RCC 7860 (cell line): ENCODE measurements around the gene IRF2BP2.

Experiments used
- DNase-seq: peaks from one replicate; pipeline ENCODE4 v3.0.0-alpha.2; 2015; ENCODE audit warnings: low spot score
- FAIRE-seq: peaks from 2 replicates; lab custom pipeline; 2012; peaks lifted over from hg19 to GRCh38; lab: Jason Lieb, UNC

The IRF2BP2 gene

GRCh38 chr1:234610061-234610665 is at the start of gene IRF2BP2:
Gene IRF2BP2 (minus strand): TSS chr1:234610178. CDS start chr1:234609494, 684 bp downstream.
- FAIRE-seq (no peak), DNase-seq (peak; percentile 81)

GRCh38 chr1:234659538-234659937 is 49.6 kb upstream of the IRF2BP2 start:
- DNase-seq (peak; percentile 76), FAIRE-seq (peak; percentile 78)

GRCh38 chr1:234658138-234658537 is 48.2 kb upstream of the IRF2BP2 start:
- DNase-seq, result peak; percentile 73
- no peak for FAIRE-seq

- DNase-seq (peak; percentile 99), FAIRE-seq (peak; percentile 95)
Observed at GRCh38 chr1:234656944-234657654, 47.1 kb upstream of the IRF2BP2 start.

GRCh38 chr1:234656070-234656895 is 46.3 kb upstream of the IRF2BP2 start:
- DNase-seq, result no peak
- no peak for FAIRE-seq

- no peak for FAIRE-seq
- DNase-seq, result no peak
Observed at GRCh38 chr1:234655328-234656069, 45.5 kb upstream of the IRF2BP2 start.

GRCh38 chr1:234654002-234654733 is 44.2 kb upstream of the IRF2BP2 start:
- no peak for FAIRE-seq
- DNase-seq, result no peak

- no peak for FAIRE-seq
- no peak for DNase-seq
Observed at GRCh38 chr1:234649432-234650081, 39.6 kb upstream of the IRF2BP2 start.

- no peak for DNase-seq
- FAIRE-seq, result no peak
Observed at GRCh38 chr1:234647758-234648157, 37.8 kb upstream of the IRF2BP2 start.

GRCh38 chr1:234647245-234647644 is 37.3 kb upstream of the IRF2BP2 start:
- DNase-seq, result no peak
- FAIRE-seq, result no peak

GRCh38 chr1:234645964-234646363 is 36.0 kb upstream of the IRF2BP2 start:
- FAIRE-seq (no peak), DNase-seq (no peak)

- FAIRE-seq, result no peak
Observed at GRCh38 chr1:234645474-234645953, 35.5 kb upstream of the IRF2BP2 start.

GRCh38 chr1:234644928-234645327 is 35.0 kb upstream of the IRF2BP2 start:
- FAIRE-seq (no peak), DNase-seq (no peak)

More at GRCh38 chr1:234645474-234645953, 35.5 kb upstream of the IRF2BP2 start:
- no peak for DNase-seq

GRCh38 chr1:234643850-234644134 is 33.8 kb upstream of the IRF2BP2 start:
- FAIRE-seq (no peak), DNase-seq (no peak)

GRCh38 chr1:234643111-234643849 is 33.3 kb upstream of the IRF2BP2 start:
- FAIRE-seq (no peak), DNase-seq (no peak)

- no peak for FAIRE-seq
Observed at GRCh38 chr1:234642428-234642827, 32.5 kb upstream of the IRF2BP2 start.

GRCh38 chr1:234639961-234640360 is 30.0 kb upstream of the IRF2BP2 start:
- no peak for FAIRE-seq
- DNase-seq, result no peak

More at GRCh38 chr1:234642428-234642827, 32.5 kb upstream of the IRF2BP2 start:
- no peak for DNase-seq

GRCh38 chr1:234638832-234639799 is 29.1 kb upstream of the IRF2BP2 start:
- FAIRE-seq (peak; percentile 95), DNase-seq (peak; percentile 89)
